ENCODE measurements around the gene NDFIP2.
A peak's percentile ranks its signal among the peaks of the same experiment; 100 is the strongest.

NDFIP2 gene

DNA sequence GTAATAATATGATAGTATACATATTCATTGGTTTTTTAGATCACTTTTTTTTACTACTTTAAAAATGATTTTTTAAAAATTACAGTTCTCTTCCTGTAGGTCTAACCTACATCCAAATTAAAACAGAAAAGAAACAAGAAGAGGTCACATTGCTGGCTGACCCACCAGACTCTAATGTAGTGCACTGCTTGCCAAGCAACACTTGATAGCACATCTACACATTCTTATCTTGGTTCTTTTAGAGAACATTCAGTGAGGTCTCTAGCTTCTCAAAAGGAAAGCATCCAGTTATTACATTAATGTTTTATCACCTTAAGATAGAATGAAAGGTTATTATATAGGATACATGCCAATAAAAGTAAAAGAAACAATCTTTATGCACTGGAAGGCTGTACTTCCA is 35.6 kb downstream of the NDFIP2 start (continued):
- TF ChIP-seq ZFP3 (CRISPR knock-in tag; IDR thresholded peaks at IDR 0.05) (no peak), TCF4 (CRISPR knock-in tag; IDR thresholded peaks at IDR 0.05; ENCODE audit: borderline replicate concordance) (no peak), RARB (CRISPR knock-in tag; IDR thresholded peaks at IDR 0.05) (no peak), SNAI2 (CRISPR knock-in tag; IDR thresholded peaks at IDR 0.05) (no peak), GLIS3 (CRISPR knock-in tag; IDR thresholded peaks at IDR 0.05) (no peak), ZNF565 (CRISPR knock-in tag; conservative IDR thresholded peaks at IDR 0.05; ENCODE audit: low read depth) (no peak), ISL1 (CRISPR knock-in tag; IDR thresholded peaks at IDR 0.05) (no peak), TOX (CRISPR knock-in tag; IDR thresholded peaks at IDR 0.05; ENCODE audit: borderline replicate concordance) (no peak), ESRRG (CRISPR knock-in tag; IDR thresholded peaks at IDR 0.05) (no peak)
- TF ChIP-seq, protein P1, sequence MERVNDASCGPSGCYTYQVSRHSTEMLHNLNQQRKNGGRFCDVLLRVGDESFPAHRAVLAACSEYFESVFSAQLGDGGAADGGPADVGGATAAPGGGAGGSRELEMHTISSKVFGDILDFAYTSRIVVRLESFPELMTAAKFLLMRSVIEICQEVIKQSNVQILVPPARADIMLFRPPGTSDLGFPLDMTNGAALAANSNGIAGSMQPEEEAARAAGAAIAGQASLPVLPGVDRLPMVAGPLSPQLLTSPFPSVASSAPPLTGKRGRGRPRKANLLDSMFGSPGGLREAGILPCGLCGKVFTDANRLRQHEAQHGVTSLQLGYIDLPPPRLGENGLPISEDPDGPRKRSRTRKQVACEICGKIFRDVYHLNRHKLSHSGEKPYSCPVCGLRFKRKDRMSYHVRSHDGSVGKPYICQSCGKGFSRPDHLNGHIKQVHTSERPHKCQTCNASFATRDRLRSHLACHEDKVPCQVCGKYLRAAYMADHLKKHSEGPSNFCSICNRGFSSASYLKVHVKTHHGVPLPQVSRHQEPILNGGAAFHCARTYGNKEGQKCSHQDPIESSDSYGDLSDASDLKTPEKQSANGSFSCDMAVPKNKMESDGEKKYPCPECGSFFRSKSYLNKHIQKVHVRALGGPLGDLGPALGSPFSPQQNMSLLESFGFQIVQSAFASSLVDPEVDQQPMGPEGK (CRISPR knock-in tag; IDR thresholded peaks at IDR 0.05; ENCODE audit: borderline replicate concordance) = no peak
- TF ChIP-seq, protein P2, sequence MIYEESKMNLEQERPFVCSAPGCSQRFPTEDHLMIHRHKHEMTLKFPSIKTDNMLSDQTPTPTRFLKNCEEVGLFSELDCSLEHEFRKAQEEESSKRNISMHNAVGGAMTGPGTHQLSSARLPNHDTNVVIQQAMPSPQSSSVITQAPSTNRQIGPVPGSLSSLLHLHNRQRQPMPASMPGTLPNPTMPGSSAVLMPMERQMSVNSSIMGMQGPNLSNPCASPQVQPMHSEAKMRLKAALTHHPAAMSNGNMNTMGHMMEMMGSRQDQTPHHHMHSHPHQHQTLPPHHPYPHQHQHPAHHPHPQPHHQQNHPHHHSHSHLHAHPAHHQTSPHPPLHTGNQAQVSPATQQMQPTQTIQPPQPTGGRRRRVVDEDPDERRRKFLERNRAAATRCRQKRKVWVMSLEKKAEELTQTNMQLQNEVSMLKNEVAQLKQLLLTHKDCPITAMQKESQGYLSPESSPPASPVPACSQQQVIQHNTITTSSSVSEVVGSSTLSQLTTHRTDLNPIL (CRISPR knock-in tag; IDR thresholded peaks at IDR 0.05; ENCODE audit: low read depth) = no peak

DNA sequence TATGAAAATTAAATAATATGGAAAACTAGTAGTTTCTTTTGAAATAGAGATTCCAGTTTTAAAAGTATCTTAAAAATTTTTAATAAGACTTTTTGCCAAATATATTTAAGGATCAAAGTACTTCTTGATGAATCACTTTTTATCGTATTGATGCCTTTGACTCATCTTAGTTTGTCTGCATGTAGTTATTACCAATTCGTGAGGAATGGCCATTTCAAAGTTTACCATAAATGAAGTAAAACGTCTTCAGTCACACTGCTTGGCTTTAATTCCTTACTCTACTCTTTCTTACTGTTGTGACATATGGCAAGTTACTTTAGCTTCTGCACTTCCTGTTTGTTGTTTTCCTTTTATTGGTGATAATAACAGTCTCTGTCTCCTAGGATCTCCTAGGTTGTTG is 38.3 kb downstream of the NDFIP2 start:
- peak; percentile 24; the same call in 1 of the 3 replicates for ATAC-seq
- TF ChIP-seq ZC3H10 (CRISPR knock-in tag; IDR thresholded peaks at IDR 0.05) = no peak

DNA sequence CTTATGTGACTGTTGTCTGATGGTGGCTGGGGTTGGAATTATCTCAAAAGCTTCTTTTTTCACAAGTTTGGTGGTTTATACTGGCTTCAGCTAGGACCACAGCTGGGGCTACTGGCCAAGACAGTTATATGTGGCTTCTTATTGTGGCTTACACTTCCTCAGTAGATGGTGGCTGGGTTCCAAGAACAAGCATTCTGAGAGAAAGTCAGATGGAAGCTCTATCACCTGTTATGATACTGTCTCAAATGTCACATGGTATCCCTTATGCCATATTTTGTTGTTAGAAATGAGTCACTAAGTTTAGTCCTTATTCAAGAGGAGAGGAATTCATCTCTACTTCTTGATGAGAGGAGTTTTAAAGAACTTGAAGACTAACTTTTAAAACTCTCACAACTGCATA is 41.6 kb downstream of the NDFIP2 start:
- TF ChIP-seq TOX (CRISPR knock-in tag; IDR thresholded peaks at IDR 0.05; ENCODE audit: borderline replicate concordance) = no peak
- no peak for TF ChIP-seq ZC3H10 (CRISPR knock-in tag; IDR thresholded peaks at IDR 0.05)
- TF ChIP-seq, protein P3, sequence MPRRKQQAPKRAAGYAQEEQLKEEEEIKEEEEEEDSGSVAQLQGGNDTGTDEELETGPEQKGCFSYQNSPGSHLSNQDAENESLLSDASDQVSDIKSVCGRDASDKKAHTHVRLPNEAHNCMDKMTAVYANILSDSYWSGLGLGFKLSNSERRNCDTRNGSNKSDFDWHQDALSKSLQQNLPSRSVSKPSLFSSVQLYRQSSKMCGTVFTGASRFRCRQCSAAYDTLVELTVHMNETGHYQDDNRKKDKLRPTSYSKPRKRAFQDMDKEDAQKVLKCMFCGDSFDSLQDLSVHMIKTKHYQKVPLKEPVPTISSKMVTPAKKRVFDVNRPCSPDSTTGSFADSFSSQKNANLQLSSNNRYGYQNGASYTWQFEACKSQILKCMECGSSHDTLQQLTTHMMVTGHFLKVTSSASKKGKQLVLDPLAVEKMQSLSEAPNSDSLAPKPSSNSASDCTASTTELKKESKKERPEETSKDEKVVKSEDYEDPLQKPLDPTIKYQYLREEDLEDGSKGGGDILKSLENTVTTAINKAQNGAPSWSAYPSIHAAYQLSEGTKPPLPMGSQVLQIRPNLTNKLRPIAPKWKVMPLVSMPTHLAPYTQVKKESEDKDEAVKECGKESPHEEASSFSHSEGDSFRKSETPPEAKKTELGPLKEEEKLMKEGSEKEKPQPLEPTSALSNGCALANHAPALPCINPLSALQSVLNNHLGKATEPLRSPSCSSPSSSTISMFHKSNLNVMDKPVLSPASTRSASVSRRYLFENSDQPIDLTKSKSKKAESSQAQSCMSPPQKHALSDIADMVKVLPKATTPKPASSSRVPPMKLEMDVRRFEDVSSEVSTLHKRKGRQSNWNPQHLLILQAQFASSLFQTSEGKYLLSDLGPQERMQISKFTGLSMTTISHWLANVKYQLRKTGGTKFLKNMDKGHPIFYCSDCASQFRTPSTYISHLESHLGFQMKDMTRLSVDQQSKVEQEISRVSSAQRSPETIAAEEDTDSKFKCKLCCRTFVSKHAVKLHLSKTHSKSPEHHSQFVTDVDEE (CRISPR knock-in tag; IDR thresholded peaks at IDR 0.05) = no peak
- no peak for TF ChIP-seq CSDC2 (CRISPR knock-in tag; IDR thresholded peaks at IDR 0.05)
- no peak for TF ChIP-seq SNAI2 (CRISPR knock-in tag; IDR thresholded peaks at IDR 0.05)
- TF ChIP-seq BACH2 (CRISPR knock-in tag; IDR thresholded peaks at IDR 0.05; ENCODE audit: borderline replicate concordance) = no peak
- TF ChIP-seq GLIS3 (CRISPR knock-in tag; IDR thresholded peaks at IDR 0.05) = no peak
- no peak for TF ChIP-seq TCF4 (CRISPR knock-in tag; IDR thresholded peaks at IDR 0.05; ENCODE audit: borderline replicate concordance)
- no peak for TF ChIP-seq ZFP3 (CRISPR knock-in tag; IDR thresholded peaks at IDR 0.05)
- TF ChIP-seq, protein P4, sequence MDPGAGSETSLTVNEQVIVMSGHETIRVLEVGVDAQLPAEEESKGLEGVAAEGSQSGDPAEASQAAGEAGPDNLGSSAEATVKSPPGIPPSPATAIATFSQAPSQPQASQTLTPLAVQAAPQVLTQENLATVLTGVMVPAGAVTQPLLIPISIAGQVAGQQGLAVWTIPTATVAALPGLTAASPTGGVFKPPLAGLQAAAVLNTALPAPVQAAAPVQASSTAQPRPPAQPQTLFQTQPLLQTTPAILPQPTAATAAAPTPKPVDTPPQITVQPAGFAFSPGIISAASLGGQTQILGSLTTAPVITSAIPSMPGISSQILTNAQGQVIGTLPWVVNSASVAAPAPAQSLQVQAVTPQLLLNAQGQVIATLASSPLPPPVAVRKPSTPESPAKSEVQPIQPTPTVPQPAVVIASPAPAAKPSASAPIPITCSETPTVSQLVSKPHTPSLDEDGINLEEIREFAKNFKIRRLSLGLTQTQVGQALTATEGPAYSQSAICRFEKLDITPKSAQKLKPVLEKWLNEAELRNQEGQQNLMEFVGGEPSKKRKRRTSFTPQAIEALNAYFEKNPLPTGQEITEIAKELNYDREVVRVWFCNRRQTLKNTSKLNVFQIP (CRISPR knock-in tag; IDR thresholded peaks at IDR 0.05; ENCODE audit: borderline replicate concordance, low read depth) = no peak
- no peak for TF ChIP-seq ESRRG (CRISPR knock-in tag; IDR thresholded peaks at IDR 0.05)
- TF ChIP-seq, protein P1 (CRISPR knock-in tag; IDR thresholded peaks at IDR 0.05; ENCODE audit: borderline replicate concordance) = no peak
- no peak for TF ChIP-seq ZNF70 (CRISPR knock-in tag; IDR thresholded peaks at IDR 0.05)
- no peak for TF ChIP-seq ZNF565 (CRISPR knock-in tag; conservative IDR thresholded peaks at IDR 0.05; ENCODE audit: low read depth)
- TF ChIP-seq ARNTL (CRISPR knock-in tag; IDR thresholded peaks at IDR 0.05; ENCODE audit: borderline replicate concordance, low read depth) = no peak
- no peak for ATAC-seq
